GM04503 (cell line): Measurements from ENCODE around the gene DENND5B.
"Not testable (repeated sequence)": the region's sequence is repeated elsewhere in the genome, so short reads cannot be mapped to it uniquely, and the experiment has no call there.

Experiments used
- DNase-seq: peaks from one replicate; pipeline ENCODE4 v3.0.0-alpha.2; 2012; ENCODE audit warnings: low read depth

DENND5B gene

DNA sequence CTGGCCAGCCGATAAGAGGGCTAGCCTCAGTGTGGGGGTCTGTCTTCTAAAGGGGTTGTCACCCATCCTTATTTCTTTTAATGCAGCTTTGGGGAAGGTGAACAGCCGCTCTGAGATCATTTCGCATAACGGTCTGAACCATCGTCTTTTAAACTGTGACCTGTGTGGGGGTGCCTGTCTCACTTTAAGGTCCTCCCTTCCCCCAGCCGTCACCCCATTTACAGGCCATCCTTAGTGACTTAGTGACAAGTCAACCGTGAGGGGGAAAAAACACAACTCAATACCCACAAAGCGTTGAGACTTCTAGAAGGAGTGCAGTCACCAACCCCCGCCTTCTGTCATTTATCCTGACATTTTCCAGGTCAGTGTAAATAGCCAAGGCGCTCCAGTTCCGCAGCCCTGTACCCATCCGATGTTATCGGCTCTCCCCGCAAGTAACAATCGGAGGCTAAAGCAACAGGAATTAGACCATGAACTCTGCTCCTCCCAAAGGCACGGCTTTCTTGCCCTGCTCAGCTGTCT lies 505 bp upstream of the DENND5B start:
- DNase-seq = no peak

DNA sequence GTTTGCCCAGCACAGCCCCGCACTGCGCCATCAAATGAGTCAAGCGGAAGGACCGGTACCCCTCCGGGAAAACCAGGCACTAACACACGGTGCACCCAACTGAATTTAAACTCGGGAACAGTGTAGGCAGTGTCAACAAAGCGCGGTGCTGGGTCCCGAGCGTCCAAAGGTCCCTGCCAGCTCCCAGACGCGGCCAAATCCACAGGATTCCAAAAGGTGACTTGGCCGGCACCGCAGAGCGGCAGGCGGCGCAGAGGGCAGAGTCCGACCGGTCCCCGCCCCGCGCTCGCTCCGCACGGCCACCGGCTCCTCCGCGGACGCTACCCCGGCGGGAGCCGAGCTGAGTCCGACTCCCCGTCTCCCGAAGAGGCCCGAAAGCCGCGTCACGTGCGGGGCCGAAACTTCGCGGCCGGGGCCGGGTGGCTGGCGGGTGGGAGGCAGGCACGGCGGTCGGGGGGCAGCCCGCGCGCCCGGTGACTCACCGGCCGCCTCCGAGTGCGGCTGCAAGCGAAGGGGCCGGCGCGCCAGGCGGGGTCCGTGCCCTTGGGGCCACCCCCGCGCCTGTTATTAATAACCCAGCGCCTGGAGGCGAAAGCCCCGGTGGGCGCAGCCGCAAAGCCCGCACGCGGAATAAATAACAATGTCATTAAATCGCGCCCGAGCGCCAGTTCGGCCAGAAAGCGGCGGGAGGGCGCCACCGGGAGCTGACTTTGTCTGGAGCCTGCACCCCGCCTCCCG lies 863 bp downstream of the DENND5B start:
- no peak for DNase-seq

DNA sequence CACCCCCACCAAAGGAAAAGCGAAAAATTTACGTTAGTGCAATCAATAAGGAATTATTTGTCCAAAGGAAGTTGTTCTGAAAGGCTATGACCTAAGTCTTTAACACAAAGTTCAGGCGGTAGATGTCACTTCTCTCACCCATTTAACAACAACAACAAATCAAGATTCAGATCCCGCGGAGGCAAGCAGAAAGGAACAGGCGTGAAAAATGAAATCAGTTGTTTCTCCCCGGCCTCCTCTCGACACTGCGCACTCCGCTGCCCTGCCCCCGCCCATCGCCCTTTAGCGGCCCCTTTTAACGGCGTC lies 1.4 kb downstream of the DENND5B start:
- DNase-seq = no peak

DNA sequence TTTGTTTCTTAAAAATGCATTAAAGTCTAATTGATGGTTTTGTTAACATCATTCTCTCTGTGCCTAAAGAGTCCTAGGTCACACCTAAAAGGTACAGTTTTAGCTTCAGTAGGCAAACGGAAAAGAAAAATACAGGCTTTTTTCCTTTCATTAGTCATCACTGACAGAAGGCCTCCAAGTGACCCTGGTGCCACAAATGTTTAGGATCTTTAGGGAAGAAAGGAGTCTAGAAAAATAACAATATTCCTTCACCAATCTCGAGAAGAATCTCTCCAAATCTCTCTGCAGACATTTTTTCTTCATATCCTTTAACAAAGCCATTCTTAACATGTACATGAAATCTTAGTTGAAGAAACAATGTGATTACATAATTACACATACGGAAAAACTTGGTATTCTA lies 2.0 kb downstream of the DENND5B start:
- no peak for DNase-seq

DNA sequence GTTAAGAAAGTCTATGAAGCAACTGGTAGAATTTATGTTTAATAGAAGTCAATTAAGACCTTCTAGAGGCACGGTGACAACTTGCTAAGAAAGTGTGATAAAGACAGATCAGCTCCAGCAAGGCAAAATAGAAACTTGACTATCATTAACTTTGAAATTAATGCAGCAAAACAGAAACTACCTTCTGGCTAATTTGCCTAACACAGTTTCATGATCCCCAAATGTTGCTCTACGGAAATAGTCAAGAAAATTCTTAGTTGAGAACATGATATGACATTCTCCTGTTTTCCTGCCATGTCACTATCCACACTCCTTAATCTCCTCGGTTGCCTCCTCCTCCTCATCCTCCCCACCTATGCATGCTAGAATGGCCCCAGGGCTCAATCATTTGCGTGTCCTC lies 4.2 kb downstream of the DENND5B start:
- DNase-seq = no peak

DNA sequence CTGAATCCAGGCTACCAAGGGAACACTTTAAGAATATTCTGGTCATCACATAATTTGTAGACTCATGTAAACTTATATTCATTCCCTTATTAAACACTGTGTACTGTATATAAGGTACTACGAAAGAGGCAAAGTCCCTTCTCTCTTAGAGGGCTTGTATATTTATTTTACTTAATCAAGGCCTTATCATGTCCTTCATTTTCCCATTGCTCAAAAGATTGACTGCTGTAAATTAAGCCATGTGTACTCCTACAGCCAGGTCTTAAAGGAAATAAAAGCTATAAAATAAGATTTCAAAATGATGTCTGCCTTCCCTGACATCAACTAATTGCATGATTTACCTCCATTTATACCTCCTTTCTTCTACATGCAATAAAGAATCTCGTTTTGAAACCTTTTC lies 5.0 kb downstream of the DENND5B start:
- no peak for DNase-seq

DNA sequence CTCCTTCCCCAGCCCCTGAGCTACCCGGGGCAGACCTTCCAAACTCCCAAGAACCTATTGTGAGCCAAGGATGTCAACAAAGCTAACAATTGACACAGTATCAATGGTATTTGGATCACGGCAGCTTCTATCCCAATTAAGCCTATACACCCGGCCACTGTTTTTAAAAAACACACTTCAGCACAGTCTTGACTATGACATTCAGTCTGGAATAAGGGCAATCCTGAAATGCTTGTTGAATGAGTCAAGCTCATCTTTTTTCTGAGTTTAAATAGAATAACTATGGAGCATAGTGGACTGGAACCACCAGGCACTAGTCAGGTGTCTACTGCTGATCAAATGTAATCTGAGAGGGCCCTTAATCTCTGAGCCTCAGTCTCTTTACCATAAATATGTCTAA lies 5.7 kb downstream of the DENND5B start:
- DNase-seq = no peak

DNA sequence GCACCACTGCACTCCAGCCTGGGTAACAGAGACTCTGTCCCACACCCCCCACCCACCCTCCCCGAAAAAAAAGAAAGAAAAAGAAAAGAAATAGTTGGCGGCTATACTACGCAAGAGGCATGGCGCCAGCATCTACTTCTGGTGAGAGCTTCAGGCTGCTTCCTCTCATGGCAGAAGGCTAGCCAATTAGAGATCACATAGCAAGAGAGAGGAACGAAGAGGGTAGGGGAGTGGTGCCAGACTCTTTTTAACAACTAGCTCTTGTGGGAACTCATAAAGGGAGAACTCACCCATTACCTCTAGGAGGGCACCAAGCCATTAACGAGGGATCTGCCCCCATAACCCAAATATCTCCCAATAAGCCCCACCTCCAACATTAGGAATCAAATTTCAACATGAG lies 6.2 kb downstream of the DENND5B start:
- DNase-seq = no peak

DNA sequence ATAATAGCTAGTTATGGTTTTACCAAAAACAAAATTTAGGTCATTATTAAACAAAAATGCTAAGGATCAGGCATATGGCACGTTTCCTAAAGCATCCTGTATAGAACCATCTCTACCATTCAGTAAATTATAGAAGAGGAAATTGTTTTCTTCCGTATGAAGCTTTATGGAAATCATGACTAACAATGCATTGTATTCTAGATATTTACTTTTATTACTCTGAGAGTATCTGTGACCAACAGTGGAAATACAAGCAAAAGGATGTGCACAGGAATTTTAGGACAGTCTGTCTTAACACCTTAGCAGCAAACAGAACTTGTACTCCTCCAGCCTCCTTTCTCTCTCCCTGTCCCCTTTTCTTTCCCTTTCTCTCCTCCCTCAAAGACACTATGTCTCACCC lies 7.1 kb downstream of the DENND5B start:
- no peak for DNase-seq

DNA sequence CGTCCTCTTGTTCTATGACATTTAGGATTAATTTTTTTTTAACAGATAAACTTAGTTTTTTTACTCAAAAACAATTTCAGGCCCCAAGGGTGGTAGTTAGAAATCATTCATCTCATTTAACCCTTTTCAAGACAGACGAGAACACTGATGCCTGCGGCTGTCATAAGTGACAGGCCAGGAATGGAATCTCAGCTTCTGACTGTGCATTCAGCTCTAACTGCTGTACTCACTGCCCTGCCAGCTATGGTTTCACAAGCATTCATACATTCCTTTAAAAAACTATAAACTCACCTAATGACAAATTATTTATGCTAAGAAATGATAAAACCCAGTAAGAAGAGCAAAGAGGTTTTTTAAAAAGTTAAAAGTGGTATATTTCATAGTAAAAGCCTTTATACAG lies 8.8 kb downstream of the DENND5B start:
- no peak for DNase-seq

DNA sequence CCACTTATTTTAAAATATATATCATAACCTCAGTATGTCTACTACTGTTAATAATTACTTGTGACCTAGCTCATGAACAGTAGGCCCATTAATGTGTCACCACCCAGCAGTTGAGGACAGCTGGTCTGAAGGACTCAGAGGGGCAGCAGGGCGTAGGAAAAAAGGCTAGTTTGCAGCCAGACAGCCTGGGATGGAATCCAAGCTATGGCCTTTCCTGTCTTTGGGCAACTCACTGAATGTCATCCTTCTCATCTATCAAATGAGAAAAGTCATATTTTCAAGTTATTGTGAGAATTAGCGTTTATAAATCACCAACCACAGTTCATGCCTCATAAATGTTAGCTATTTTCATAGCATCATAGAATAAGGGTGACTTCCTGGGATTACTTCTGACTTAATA lies 12.3 kb downstream of the DENND5B start:
- peak; percentile 60 for DNase-seq

DNA sequence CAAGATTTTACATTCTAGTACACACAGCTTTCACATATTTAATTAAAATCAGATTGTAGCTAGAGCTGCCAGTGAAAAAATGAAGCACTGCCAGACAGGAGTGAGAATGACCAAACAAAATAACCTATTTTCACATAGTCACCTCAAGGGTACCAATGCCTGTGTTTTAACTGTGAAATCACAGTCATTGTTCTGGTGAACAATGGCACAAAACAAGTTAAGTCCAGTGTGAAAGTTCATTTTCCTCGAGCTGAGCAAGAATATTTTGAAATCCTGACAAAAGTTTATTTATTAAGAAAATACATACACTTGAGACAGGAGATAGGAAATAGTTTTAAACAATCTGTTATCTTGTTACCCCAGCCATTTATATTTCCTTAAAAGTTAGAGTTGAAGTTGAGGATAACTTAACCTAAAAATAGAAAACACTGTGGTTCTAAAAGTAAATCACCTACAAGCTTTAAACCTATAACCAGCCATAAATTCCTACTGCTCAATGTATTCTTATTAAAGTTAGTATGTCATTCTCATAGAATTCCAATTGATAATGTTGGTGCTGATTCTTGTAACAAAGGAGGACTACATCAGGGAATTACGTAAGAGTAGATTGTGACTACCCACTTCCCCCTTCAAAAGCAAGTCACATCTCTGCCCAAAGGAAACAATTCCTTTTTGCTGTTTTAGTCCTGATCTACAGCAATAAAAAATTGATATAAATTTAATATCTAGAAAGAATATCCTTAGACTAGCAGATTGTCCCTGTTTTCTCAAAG lies 15.9 kb downstream of the DENND5B start:
- no peak for DNase-seq

DNA sequence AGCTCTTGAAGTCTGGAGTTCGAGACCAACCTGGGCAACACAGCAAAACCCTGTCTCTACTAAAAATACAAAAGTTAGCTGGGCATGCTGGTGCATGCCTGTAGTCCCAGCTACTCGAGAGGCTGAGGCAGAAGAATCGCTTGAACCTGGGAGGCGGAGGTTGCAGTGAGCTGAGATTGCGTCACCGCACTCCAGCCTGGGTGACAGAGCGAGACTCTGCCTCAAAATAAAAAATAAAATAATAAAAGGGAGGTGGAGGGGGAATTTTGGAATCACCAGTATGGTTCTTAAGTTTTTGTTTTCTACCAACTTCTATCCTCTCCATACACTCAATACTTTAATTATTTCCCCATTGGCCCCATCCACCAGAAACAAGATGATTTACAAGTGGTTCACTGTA lies 16.6 kb downstream of the DENND5B start:
- DNase-seq = not testable (repeated sequence)

DNA sequence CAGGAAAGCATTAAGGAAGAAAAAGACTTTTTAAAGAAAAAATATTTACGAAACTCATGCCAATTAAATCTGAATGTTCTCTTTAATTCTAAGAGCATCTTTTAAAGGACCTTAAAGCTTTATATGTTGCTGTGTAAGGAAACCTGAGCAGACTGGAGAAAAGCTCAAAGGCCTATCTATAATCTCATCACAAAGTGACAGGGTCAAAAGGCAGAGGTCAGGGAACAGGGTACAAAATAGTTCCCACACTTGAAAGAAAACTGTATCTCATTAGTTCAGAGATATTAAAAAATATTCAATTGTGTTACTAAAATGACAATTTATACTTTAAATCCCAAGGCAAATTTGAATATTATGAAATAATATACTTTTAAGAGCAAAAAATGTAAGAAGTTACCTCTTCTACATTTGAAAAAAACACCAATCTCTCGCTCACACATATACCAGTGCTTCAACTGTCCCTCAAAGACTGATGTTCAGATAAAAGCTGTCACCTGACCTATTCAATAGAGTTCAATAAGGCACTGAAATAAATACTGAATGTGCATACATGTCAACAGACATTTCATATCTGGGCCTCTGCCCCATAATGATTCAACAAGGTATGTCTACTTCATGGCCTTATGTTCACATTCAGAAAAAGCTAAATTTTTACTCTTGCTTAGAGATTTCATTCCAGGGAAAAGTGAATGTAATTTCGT lies 17.9 kb downstream of the DENND5B start:
- no peak for DNase-seq

DNA sequence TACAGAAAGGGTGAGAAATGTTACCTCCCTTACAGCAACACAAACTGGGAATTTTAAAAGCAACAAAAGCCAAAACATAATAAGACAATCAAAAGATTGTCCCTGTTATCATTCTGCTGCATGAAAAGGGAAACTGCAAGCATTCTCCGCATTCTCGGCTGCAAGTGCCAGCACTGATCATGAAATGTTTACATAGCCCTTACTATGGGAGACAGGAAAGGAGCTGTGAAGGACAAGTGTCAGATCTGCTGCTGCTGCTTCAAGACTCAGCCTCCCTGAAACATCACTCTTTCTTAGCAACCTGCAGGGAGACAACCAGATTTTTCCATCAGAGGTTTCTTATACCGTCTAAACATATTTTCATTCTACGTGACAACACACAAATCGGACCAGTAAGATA lies 20.1 kb downstream of the DENND5B start:
- DNase-seq = no peak

DNA sequence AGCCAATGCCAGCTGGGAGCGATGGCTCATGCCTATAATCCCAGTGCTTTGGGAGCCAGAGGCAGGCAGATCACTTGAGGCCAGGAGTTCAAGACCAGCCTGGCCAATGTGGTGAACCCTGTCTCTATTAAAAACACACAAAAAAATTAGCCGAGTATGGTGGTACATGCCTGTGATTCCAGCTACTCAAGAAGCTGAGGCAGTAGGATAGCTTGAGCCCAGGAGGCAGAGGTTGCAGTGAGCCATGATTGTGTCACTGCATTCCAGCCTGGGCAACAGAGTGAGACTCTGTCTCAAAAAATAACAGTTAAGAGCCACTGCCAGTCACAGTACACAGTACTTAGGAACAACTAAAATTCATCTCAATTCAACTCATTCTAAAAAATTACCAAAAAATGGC lies 21.4 kb downstream of the DENND5B start:
- not testable (repeated sequence) for DNase-seq

DNA sequence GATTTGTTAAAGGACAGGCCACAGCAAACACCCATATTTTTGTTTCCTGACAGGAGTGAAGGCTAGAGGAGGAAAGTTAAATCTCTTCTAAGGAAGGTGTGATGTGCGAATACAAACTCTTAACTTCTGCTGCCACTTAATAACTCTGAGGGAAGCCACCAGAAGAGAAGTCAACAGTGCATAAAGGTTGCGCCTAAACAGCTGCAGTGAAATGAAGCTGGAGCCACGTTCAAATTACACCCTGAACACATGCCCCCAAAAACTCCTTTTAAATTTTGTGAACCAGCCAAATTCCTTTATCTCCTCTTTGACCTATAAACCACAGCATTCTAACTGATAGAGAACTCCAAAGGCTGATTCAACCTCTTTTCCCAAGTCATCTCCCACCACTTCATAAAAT lies 22.4 kb downstream of the DENND5B start:
- DNase-seq = no peak

DNA sequence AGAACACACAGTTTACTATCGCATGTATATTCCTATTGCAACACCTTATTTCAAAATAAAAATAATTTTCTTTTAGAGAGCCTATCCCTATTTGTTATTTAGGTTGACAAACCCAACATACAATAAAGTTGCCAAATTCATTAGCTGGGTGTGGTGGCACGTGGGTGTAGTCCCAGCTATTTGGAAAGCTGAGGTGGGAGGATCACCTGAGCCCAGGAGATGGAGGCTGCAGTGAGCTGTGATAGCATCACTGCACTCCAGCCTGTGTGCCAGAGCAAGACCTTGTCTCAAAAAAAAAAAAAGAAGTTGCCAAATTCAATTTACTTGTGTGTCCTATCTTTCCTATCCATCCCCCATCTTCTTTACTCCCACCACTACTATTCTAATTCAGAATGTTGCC lies 23.9 kb downstream of the DENND5B start:
- DNase-seq = no peak

DNA sequence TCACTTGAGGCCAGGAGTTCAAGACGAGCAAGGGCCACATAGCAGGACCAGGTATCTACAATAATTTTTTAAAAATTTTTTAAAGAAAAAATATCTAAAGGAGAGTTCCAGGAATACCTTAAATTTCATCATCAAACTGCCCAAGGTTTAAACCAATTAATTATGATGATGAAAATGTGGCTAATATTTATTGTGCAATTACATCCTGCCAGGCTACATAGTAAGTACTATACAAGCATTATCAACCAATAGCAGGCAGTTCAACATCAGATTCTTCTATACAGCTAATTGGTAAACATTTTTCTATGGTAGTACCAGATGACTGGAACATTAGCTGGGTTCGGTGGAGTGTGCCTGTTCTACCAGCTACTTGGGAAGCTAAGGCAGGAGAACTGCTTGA lies 24.4 kb downstream of the DENND5B start:
- no peak for DNase-seq

DNA sequence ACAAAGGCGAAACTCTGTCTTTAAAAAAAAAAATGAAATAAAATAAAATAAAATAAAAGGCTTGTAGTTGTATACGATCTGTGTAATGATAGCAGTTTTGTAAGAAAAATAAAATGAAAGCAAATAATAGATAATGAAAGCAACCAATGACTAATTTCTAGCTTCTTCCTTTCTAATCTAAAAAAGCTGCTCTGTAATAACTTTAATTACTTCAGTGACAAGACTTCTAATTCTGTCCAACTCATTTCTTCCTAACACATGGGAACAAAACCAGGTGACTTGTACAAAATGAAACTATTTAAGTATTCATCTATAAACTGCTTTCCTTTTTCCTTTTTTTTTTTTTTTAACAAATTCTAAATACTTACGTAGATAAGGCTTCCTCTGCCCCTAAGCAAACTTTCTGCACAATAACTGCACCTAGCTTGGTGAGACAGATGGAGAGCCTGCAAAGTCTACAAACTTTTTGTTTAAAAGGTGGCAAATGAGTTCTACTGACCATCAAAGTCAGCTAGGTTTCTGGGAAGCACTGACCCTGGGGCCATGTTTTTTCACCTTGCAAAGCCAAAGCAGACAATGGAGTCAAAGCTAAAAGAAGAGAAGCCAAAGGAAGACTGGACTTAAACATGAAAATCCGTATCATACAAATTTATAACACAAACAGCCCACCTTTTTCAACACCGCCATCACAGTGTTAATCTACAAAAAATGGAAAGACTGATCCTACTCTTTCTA lies 28.2 kb downstream of the DENND5B start:
- DNase-seq = no peak

DNA sequence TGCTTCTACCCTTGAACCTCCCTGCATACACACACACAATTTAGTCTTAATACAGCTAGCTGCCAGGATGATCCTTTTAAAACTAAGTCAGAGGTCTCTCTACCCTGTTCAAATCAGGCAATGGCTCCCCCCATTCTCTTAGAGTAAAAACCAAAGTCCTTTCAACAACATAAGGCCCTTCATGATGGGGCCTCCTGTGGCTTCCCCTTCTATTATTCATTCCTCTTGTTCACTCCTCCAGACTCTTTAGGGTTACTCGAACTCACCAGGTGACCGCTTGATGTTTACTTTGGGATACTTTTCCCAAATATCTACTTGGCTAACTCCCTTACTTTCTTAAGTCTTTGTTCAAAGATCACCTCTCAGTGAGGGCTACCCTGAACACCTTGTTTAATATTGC lies 30.4 kb downstream of the DENND5B start:
- no peak for DNase-seq

DNA sequence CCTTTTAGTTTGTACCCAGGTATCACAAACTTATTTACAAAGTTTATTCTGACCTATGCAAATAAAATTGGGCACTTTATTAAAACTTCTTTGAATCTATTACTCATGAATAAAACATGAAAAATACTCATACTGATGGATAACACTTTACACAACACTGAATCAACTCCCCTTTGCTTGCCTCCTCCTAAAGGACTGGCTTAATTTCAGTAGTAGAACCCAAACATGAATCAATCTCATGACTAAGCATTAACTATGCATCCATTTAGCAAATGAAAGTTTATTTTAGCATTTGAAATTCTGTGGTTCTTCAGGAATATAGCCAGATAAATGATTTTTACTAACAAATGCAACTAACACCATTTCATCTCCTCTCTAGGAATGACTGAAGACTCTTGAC lies 32.4 kb downstream of the DENND5B start:
- DNase-seq = no peak
